ENCODE data around the gene PRKAR1A.

The PRKAR1A gene

DNA sequence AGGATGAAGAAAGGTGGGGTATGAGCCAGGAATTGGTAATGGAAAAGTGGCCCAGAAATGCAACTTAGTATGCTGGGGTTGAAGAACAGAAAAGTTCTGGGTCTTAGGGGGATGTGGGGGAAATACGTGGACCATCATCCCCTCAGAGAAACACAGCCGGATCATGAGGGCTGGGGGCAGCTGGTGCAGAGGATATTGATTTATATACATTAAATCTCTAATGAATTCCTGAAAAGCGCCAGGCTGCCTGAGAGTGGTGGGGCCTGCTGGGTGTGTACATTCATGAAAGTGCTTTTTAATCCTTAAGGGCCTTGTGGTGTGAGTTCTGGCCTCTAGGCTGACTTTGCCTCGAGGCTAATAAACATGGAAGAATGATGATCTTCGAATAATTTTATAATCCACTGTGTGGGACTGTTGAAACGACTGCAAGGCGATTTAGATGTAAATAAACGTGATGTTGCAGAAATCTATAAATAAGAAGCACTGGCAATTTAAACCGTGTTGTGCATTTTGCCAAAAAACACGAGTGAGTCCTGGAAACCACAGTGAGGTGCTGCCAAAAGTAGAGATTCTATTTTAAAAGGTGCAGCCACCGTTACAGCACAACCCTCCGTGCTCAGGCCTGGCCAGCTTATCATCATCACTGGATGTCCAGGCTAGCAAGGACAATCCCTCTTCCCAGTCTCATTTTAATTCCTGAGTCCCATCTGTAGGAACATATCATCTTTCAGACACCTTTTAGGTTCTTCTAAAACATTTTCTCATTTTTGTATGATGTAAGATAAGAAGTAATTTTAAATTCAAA lies 32.1 kb downstream of the PRKAR1A start:
- DNase-seq = no peak

DNA sequence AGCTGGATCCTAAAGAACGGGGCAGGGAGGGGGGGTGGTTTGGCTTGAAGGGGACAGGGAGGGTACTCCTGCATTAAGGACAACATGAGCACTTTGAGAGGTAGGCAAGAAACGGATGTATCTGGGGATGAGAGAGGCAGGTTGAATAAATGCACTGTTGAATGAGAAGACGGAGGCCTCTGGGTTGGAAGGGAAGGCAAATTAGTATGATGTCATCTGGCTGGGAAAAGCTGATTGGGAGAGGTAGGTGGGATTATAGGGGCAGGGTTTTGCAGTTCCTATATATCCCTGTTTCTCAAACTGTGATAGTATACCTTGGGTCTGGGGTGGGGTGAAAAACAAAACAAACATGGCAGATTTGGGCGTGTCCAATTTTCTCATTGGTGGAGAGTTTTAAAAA lies 44.3 kb downstream of the PRKAR1A start:
- DNase-seq = no peak

DNA sequence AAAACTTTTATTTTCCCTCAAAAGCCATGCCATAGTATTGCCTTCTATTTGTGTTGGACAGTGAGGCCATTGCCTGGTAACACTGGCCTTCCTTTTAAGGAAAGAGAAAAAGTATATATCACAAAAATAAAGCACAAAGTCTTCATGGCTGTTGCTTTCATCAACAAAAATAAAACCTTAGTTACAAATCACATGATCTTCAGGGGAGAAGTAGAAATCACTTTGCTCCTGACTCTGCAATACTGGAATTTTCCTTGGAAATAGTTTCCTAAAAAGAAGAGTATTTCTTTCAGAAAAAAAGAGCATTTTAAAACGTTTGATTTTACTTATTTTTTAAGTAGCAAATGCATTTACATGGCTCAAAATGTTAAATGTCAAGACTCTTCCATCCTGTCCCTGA lies 47.1 kb downstream of the PRKAR1A start:
- DNase-seq = no peak

DNA sequence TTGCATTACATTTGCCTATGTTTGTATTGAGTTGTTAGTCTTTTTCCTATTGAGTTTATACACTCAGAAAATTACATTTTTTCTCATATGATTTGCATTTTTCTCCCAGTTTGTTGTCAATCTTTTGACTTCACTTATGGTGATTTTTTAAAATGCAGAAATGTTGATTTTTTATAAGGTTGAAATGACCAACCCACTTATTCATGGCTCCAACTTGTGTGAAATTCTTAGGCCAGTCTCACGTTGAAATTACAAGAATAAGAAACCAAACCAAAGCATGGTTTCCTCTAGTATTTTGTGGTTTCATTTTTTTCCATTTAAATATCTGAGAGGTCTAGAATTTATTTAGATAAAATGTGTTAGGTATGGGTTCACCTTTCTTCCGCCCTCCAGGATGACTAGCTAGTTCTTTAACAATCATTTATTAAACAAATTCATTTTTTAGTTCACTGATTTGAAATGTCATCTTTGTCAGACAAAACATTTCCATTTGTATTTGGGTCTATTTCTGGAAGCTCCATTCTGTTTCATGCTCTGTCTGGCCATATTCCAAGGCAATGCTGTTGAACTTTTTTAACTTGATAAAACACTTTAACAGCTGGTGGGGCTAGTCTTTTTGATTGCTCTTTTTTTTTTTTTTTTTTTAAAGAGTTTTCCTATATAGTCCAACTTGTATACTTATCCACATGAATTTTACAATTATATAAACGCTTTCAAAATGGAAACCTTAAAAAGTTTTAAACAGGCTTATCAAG lies 48.9 kb downstream of the PRKAR1A start:
- no peak for DNase-seq

DNA sequence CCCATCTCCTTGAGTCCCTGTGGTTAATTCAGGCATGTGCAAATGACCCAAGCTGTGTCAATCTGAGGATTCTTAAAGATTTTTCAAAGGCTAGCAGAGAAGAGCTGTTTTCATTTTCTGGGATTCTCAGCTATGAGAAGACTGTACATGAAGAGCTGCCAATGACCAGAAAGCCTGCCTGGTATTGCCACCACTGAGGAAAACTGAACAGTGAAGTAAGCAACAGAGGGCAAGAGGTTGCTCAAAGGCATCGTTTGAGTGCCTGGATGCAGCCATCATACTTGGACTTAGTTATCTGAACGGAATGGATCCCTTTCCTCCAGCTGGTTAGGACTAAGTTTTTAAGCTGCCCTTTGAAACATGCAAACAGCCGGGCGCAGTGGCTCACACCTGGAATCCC lies 50.5 kb downstream of the PRKAR1A start:
- DNase-seq = no peak

DNA sequence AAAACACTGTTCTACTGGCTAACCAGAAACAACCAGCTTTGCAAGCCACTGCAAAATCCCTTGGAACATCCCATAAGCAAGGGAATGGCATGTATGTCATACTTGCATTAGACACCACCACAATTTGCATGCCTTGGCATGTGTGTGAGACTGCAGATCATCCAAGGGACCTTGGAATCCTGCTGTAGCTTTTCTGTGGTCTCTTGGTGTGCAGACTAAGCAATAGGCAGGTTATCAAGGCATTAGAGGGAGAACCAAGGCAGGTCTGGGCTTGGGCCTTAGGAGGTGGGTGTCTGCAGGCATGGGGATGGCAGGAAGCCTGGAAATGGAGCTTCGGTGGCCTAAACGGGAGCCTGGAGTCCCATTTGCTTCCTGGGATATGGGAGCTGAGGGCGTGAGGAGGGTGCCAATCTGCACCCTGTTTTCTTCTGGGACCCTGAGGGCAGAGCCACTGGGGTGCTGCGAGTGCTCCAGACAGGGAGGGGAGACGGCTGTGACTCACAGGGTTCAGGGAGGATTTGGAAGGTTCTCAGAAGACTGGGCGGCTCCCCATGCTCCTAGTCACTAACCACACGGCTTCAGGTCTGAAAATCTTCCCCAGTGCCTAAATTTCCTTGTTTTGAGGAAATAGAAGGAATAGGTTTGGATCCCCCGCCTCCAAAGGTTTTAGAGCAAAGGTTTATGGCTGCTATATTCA lies 52.3 kb downstream of the PRKAR1A start:
- DNase-seq = no peak

DNA sequence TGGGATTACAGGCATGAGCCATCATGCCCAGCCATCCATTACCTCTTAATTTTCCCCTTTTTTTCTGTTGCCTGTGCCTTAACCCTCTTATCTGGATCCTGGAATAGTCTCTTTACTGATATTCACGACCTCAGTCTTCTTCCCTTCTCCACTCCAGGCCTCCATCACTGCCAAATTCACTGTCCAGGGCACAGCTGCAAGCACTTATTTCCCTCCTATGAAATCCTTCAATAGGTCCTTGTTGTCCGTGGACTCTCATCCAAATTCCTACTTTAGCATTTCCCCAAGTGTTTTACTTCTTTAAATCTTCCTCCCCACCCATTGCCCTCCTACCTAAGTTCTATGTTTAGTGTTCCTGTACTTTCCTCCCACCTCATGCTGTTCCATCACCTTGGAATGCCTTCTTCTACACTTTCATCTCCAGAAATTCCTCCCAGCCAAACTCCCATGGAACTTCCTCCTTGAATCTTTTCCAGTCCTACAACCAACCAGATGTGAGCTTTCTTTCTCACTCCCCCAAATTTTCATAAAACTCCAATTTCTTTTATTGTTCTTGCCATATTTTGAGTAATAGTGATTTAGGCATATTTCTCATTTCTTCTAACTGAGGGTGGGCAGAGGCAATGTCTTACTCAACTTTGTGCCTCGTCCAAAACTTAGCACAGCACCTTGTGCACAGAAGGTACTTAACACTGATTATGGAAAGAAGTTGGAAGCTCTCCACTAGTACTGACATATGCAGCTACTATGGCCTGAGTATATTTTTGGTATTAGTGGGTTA lies 53.6 kb downstream of the PRKAR1A start:
- no peak for DNase-seq

DNA sequence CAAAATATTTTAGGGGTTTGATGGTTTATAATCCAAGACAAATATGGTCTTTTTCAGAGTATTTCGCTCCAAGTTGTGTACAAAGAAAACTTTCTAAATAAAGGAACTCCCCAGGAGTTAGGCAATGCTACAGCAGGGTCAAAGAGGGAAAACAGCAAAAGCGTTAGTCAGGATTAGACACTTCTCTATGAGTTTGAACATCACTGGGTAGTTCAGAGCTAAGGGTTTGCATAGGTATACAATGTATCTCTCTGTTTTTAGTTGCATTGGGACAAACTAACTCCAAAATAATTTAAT lies 54.2 kb downstream of the PRKAR1A start:
- no peak for DNase-seq

DNA sequence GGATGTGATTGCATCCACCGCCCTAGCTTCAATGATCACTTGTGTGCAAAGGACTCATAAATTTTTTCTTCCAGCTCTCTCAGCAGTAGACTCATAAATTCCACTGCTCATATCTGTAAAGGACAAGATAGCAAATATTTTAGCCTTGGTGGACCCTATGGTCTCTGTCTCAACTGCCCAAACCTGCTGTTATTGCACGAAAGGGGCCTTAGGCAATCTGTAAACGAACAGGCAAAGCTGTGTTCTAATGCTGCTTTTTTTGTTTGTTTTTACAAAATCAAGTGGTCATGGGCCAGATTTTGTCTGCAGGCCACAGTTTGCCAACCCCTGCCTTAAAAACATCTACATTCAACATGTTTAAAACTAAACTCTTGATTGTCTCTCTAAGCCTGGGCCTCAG lies 54.8 kb downstream of the PRKAR1A start:
- no peak for DNase-seq

DNA sequence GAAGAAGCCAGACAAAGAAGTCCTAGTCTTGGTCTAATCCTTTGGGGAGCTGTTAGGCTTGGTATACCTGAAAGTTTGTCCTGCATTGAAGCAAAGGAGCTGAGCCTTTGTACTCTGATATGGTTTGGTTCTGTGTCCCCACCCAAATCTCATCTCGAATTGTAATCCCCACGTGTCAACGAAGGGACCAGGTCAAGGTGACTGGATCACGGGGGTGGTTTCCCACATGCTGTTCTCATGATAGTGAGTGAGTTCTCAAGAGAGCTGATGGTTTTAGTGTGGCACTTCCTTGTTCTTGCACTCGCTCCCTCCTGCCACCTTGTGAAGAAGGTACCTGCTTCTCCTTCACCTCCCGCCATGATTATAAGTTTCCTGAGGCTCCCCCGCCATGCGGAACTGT lies 55.4 kb downstream of the PRKAR1A start:
- DNase-seq = no peak

DNA sequence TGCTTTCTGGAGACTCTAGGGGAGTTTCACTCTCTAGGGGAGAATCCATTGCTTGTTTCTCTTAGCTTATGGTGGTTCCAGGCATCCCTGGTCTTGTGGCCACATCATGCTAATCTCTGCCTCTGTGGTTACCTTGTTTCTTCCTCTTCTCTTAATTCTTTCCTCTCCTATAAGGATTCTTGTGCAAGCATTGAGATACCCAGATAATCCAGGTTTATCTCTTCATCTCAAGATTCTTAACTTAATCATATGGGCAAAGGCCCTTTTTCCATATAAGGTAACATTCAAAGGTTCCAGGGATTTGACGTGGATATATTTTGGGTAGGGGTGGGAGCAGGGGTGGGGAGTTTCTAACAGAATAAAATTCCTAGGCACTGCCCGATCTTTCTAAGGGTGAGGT lies 56.4 kb downstream of the PRKAR1A start:
- no peak for DNase-seq

DNA sequence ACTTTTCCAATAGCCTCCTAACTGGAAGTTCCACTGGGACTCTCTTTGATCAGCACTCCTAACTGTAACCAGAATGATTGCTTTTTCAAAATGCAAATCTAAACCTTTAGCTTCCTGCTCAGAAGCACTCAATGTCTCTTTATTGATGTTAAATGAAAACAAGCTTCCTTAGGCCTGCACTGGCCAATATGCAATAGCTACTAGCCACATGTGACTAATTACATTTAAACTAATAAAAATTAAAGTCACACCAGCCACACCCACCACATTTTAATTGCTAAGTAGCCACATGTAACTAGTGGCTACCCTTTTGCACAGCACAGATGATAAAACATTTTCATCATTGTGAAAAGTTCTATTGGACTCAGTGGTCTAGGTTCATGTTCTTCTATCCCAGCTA lies 57.1 kb downstream of the PRKAR1A start:
- DNase-seq = no peak

DNA sequence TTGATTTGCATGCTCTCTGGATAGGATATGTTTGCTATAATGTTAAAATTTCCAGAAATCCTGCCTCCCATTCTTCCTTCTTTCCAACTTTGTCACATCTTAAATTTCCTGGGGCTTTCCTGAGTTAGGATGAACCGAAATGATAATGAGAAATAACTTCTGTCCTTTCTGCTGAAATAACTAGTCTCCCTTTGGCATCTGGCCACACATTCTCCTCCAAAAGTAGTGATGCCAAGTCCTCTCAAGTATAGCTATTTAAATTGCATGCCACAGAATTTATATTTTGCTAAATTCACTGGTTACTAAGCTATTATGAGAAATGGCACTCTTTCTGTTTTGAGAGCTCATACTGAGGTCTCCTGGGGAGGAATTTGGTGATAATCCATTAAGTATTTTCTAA lies 58.3 kb downstream of the PRKAR1A start:
- DNase-seq = no peak

DNA sequence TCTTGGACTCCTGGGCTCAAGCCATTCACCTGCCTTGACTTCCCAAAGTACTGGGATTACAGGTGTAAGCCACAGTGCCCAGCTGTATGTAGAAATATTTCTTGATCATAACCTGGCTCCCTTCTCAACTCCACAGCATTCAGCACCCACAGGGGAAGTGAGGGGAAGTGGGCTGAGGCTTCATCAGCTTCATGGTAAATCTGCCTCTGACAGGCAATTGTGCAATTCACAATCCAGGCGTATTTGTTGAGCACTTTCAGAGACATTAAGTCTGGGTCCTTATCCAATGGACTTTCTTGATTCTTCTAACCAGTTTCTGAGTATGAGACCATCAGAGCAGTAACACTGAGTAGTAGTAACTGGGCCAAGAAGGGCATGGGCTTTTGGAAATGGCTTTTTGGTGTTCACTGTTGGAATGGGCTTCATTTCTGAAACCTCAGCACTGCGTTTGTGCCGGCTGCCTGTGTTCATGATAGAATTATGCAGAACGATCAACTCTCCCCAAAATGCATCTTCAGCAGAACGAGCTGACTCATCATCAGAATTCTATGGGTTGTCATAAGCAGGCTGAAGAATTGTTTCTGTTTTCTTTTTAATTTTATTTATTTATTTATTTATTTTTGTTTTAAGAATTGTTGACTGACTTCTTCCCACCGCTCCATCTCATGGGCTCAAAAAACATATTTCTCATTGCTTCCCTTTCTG lies 60.1 kb downstream of the PRKAR1A start:
- no peak for DNase-seq

DNA sequence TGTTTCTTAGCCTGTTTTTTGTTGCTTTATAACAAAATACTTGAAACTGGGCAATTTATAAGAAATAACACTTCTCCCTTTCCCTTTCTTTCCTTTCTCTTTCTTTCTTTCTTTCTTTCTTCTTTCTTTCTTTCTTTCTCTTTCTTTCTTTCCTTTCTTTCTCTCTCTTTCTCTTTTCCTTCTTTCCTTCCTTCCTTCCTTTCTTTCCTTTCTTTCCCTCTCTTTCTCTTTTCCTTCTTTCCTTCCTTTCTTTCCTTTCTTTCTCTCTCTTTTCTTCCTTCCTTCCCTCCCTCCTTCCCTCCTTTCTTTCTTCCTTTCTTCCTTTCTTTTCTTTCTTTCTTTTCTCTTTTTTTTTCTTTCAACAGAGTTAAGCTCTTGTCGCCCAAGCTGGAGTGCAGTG lies 61.1 kb downstream of the PRKAR1A start:
- DNase-seq = no peak

DNA sequence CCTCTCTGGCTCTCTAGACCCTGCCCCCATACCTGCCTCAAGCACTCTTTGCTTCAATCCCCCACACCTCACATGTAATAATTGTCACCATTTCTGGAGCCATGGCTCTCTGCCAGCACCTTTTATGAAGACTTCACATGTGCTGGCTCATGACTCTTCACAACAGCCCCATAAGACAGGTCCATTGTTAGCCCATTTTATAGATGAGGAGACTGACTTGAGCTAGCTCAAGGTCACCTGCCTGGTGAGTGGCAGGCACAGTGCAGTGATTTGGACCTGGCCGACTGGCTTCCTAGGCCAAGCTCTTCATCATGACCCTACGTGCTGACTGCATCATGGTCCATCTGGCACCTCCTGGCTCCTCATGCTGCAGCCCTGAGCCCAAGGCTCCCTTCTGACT lies 63.9 kb downstream of the PRKAR1A start:
- DNase-seq = no peak

DNA sequence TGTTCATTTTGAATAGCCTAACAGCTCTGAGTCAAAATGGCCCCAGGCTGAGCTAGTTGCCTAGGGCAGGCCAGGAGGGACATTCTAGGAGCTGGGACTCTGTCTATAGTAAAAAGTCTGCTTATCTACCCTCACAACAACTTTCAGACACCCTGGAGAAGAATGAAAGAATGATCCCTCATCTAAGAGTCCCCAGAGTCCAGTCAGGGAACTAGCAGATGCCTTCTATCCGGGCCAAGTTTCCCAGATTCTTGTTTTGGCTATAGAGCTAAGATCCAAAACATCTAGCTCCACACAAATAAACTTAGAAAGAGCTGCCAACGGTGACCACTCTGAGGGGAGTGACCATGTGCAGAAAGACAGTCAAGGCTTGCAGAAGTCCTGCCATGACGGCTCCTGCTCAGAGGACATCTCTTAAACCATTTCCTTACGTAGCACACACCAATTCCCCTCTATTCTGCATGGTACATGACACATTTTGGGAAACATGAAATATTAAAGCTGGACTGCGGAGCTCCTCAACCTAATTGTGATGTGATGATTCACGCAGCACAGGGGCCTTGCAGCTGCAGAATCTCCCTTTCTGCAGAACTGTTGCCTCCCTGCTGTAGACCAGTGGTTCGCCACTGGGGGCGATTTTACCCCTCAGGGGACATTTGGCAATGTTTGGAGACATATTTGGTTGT lies 64.7 kb downstream of the PRKAR1A start:
- no peak for DNase-seq

DNA sequence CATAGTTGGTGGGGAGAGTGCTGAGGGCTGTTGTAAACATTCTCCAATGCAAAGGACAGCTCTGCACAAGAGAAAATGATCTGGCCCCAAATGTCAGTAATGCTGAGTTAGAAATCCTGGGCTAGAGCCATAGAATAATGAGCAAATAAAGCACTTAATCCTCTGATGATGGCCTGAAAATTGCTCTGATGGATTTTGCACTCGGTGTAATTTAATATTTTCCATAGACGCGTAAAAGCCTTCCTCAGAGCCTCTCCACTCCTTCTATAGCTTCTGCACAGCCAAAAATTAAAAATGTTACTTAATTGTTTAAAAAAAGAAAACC lies 65.2 kb downstream of the PRKAR1A start:
- no peak for DNase-seq

DNA sequence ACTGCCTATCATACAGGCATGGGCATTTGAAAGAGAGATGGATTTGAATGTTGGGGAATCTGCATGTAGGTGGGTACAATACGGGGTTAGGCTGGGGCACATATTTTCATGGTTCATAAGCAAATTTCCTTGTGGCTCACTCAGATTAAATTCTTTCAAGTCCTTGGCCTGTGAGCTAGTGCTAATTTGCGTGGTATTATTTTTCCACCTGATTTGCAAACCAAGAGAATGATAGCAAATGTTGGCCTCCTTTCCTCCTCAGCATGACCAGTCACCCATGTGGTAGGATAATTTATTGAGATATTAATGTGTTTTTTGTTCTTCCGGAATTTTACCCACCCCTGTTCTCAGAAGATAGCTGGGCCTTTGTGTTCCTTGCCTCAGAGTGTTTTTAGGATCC lies 66.0 kb downstream of the PRKAR1A start:
- DNase-seq = no peak

DNA sequence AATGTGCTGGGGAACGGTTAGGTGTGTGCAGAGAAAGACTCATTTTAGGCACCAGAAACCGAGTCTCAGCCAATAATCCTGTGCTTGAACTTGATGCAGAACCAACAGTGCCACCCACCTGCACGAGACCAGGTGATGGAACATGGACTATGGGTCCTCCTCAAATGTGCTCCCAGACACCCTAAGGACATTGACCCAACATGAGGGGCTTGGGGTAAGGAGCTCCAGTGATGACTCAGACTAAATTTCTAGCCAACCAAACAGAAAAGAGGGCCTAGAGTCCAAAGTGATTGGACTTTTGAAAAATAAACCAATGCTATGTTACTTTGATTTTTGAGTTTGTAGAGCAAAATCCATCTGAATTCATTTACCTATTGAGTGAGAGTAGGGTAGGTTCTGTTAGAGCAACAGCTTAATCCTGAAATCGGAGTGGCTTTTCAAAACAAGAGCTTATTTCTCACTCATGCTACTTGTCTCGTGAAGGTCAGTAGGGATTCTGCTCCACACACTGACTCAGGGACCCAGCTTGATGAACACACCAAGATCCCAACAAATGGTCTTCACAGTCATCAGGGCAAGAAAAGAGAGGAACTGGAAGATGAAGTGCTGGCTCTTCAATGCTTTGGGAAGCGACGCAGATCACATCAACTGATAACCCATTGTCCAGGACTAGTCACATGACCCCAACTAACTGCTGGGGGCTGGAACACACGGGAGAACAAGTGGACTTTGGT lies 67.1 kb downstream of the PRKAR1A start:
- DNase-seq = no peak

DNA sequence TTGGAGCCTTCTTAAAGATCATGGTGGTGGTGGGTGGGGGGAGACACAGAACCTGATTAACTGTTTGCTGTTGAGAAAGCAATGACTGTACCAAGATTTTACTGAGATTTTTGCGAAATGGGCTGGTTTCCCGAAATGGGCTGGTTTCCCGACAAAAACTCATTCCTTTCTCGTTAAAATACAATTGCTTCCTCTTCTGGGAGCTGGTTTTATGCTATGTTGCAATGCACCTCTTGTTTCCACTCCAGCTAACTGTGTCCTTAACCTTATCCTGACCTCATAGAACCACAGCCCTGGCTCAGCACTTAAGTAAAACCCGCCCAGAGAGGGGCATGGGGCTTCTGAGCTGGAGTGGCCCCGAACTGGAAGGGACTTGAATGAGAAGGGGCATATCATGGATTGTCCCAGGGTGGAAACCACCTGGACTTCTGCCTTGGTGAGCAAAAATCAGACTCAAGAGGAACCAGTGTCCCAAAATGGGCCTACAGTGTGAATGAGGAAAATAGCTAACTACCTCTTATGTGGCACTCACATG lies 68.1 kb downstream of the PRKAR1A start:
- DNase-seq = no peak
